ENCODE results near the gene CDC20B.

CDC20B gene, protein sequence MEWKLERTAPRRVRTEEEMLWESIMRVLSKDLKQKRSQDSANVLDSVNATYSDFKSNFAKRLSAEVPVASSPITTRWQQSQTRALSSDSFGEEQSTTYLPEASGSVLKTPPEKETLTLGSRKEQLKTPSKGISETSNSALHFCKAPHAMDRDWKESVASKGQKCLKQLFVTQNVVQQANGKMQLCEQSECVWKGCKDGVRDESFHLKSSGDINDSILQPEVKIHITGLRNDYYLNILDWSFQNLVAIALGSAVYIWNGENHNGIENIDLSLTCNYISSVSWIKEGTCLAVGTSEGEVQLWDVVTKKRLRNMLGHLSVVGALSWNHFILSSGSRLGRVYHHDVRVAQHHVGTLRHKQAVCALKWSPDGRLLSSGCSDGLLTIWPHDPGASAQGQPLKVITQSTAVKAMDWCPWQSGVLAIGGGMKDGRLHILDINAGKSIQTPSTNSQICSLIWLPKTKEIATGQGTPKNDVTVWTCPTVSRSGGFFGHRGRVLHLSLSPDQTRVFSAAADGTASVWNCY

DNA sequence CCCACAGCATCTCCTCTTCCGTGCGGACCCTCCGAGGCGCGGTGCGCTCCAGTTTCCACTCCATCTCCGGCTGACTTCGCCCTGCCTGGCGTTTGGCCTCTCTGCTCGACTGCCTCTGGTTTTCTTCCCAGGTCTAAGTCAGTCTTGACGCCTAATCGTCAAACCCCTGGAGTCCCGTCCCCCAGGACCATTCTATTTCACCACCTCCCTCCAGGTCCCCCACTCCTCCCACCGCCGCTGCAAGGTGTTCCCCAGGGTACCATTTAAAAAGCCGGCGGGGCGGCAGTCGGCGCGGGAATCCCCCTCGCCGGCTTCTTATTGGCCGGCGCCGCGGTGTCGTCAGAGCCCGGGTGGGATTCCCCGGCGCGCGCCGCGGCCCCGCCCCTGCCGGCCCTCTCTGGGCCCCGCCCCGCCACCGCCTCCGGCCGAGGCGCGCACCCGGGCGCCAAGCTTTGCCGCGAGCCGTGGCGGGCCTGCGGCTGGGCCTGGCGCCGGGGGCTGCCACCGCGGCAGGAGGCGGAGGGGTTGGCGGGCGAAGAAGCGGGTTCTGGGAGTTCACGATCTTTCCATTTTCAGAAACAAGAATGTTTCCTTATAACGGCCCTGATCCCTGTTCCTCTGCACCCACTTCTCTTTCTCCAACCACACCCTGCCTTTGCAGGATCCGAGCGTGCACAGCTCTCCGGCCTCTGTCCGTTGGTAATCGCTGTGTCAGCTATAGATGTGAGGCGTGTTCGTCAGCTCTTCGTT is at the start of gene CDC20B:
TSS of gene CDC20B (minus strand) at position 241 of the 750 bp plus-strand sequence. CDS start at position 64, 177 bp downstream.
- peak; percentile 80 for DNase-seq

DNA sequence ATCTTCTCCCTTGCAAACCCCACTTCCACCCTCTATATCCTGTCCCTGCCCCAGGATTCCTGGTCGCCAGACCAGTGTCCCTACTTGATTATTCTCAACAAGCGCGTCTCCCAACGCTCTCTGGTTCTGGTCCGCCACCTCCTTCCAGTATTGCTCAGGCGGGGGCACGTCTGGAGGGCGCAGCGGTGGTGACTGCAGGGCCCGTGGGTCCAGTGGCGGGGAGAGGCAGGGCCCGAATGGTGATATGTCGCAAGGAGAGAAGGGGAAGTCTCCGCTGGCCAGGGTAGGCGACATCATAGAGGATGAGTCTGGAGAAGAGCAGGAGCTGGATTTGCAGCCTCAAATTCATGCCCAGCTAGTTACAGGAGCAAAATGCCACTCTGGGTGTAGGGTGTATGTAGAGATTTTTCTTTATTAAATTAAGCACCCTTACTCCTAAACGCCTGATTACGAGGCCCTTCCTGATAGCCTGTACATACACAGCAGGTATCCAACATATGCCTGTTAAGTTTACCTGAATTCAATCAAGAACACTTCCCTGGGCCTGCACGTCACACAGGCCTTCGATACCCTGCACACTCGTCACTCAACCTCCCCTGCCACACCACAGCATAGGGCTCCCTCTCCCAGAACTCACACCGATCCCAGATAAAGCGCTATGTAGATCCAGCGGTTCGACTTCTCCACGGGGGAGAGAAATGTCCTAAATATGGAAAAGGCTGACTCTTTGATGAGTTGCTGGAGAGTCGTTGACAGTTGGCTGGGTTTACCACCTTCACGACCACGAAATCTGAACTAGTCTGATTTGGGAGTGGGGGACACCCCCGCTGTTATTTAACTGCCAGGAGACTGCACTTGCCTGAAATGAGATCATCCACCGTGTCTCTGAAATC is 49.4 kb upstream of the CDC20B start:
- DNase-seq = no peak

DNA sequence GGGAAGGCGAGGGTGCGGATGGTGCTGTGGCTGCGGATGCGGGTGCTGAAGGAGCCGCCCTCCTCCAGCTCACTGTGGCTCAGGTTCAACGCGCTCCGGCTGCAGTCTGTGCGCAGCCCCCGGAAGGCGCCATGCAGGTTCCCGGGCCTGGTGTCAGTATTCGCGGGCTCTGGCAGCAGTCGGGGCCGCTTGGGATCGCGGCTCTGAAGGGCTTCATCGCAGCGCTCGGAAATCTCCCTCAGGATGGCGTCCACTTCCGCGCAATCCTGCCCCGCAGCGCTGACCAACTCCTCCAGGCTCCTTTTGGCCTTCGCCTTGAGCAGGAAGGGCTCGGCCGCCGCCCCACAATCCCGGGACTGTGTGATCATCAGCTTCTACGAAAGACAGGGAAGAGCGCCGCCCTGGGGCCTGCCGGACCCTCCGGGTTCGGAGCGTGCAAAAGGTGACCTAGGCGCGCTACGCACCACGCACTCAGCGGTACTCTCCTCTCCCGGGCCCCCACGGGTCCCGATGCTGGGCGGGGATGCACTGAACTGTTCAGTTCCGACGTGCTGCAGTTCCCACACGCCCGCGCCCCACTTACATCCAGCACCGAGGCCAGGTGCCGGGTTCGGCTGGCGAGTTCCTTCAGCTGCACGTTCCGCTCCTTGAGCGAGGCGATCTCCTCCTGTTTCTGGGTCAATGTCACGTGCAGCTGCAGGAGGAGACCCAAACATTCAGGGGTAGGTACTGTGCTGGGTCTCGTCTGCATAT is 47.6 kb upstream of the CDC20B start:
- peak; percentile 8 for DNase-seq

DNA sequence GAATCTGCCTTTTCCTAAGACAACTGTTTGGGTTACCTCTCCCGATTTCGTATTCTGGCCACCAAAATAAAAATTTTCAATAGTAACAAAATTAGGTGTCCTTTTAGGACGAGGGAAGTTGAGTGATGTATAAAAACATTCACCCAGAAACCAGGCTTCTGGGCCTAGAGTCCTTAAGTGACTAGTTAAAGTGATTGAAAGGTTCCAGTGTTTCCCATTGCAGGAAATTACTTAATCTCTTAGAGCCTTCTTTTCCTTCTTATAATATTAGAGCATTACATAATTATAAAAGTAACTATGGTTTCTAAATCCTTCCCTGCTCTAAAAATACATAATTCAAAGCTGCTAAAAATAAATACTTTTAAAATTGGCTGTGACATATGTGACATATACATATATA is 46.8 kb upstream of the CDC20B start:
- DNase-seq = no peak

DNA sequence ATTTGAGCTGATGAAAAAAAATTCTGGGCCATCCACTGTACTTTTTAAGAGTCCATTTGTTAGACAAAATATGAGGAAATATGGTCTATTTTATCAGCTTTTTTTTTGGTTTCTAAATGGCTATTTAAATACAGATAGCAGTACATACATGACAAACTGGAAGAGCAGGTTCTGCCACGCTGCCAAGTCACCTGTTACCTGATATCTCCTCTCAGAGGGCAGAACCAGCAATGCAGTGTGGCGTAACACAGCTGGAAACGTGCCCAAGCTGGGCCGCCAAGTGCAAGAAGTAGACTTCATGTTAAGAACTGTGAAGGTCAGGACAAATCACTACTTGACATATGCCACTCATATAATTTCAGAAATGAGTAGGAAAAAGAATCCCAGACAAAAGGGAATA is 46.0 kb upstream of the CDC20B start:
- DNase-seq = no peak

DNA sequence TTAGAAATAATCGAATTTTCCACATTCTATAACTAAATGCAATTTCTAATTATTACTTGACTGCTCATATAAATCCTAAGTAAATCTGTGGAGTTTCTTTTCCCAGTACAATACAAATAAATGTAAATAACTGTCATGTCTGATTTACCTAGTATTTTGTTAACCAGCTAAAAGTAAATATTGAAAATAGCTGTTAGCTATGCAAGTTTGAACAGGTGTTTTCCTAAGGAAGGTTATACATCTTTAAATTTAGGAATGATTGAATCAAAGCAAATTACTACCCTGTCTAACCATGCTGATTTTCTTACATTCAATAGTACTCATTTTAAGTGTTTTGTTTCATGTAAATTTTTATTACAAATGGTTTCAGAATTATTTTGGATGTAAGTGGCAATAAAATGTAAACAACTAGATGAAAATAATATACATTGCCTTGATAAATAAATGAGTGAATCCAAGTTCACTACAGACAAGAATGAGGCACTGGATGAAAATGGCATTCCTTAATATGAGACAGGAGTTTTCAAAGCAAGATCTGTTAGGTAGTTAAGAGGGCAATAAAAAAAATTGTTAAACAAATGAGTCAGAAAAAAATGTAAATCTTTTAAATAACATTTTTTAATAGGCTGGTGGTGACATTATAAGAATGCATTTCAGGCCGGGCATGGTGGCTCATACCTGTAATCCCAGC is 38.4 kb upstream of the CDC20B start:
- DNase-seq = no peak

DNA sequence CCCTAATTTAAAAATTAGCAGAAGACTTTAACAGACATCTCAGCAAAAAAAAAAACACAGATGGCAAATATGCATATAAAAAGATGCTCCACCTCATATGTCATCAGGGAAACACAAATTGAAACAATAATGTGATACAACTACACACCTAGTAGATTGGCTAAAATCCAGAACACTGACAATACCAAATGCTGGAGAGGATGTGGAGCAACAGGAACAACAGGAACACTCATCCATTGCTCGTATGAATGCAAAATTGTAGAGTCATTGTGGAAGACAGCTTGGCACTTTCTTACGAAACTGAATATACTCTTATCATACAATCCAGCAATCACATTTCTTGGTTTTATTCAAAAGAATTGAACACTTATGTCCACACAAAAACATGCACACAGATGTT is 32.0 kb upstream of the CDC20B start:
- no peak for DNase-seq

DNA sequence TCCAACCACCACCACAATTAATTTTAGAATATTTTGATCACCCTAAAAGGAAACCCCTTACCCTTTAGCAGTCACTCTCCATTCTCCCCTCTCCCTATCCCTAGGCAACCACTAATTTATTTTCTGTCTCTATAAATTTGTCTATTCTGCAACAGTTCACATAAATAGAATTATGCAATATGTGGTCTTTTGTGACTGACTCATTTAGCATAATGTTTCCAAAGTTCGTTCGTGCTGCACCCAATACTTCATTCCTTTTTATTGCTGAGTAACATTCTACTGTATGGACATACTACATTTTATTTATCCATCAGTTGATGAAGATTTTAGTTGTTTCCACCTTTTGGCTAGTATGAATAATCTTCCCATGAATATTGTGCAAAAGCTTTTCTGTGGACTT is 18.2 kb upstream of the CDC20B start:
- DNase-seq = no peak

DNA sequence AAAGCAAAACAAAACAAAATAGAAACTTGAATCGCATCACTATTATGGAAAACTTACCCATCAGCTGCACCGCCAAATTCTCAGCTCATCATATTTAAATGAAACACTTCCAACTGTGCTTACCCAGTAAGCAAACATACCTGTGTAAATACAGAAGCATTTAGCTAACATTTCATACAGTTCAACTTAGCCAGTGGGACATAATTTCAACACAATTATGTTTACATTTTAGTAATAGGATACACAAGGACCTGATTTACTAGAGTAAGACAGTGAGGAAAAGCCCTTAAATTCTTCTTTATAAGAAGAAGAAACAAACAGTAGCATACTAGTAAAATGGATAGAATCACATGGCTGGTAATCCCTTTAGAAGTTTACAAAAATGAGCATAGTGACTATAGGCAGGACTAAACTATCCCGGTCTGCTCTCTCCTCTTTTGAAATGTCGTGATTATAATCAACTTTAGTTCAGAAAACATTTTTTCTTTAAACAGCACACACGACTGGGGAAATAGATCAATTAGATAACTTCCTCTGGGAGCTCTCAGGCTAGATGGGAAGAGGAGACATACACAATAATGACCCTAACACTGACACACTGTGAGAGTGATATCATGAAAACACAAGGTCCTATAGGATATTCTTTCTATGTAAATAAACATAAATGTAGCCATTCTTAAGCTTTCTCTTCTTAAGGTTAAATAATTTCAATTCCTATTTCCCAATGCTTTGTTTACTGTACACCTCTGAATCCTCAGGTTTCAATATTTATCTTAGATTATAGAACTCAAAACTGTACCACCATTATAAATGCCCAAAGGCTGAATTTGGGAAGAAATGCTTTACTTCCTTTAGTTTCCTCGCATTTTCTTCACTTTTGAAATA is 15.9 kb upstream of the CDC20B start:
- DNase-seq = no peak

DNA sequence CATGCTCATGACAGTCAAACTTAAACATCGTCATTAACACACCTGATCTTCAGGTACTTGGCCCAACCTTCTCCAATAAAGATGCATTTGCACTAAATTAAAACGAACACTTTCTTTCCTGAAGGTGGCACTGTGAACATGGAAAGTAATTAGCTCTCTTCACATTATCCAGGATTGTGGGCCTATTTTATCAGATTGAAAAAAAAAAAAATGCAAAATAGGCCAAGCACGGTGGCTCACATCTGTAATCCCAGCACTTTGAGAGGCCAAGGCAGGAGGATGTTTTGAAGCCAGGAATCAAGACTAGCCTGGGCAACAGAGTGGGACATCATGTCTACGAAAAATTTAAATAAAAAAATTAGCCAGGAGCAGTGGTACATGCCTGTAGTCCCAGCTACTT is 14.4 kb upstream of the CDC20B start:
- no peak for DNase-seq

DNA sequence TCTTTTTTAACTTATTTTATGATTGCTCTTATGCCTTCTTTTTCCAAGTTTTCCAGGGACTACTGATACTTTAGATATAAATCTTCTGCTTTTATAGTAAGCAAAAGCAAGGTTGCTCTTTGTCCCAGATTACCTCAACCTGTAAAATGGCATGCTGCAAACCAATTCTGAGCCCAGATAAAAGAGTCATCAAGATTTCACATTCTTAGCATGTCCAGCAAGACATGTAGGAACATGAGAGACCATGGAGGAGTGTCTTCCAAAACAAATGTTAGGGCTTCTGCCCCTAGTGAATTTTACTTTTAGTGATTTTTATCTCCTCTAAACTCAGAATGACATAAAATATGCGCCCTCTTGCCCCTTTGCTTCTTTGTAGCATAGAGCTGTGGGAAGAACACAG is 7.0 kb upstream of the CDC20B start:
- no peak for DNase-seq

DNA sequence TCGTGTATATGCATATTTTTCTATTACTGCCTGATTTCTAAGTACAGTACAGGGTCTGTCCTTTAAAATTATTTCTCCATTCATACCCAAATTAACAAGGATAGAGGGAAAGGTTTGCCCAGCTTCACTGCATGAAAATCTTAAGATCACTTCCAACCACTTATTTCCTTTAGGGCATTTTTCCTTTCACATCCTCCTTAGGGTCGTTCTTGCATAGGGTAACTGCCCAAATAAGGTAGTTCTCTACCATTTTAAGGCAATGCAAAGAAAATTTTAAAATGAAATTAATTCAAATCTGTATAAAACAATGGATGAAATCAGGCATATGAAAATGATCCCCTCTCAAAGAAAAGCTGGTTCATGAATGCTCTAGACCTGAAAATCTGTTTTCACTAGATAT is 4.1 kb upstream of the CDC20B start:
- no peak for DNase-seq

DNA sequence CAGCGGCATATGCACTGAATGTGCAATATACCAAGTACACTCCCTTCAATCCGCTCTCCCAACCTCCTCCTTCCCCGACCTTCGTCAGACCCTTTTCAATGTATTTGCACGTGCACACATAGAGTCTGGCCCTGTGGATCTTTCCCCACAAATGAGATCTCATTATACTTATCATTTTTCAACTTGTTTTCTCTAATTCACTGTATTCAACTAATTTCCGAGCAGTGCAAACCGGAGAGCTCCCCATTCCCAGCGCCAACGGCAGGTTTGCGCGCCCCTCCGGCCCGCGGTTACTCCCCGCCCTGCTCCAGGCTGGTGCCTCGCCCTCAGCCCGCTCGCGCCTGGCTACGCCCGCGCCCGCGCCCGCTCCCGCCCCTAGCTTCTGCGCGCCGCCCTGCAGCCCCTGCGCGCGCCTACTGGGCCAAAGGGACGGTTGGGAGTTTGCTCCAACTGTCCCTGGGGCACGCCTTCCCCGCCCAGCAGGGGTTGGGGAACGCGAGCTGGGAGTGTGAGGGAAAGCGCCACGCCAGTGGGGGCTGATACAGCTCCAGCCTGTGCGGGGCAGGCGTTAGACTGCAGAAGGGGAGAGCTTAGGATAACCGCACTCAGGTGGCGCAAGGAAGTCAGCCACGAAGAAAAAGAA is 3.3 kb upstream of the CDC20B start:
- peak; percentile 17 for DNase-seq

DNA sequence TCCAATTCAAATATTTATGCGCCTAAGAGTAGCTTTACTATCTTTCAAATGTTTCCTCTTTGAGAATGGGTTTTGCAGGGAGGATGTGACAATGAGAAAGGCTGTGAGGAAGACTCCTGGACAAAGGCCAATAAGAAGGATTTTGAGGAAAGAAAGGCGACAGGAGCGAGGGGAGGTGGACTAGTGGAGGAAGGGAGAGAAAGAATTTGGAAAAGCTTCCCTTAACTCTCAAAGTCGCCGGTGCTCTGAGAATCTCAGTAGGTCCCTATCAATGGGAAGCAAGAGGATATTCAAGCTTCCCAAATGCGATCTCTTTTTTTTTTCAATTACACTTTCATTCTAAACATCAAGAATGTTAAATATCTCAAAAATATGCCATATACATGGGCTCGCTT is 2.8 kb upstream of the CDC20B start:
- no peak for DNase-seq

DNA sequence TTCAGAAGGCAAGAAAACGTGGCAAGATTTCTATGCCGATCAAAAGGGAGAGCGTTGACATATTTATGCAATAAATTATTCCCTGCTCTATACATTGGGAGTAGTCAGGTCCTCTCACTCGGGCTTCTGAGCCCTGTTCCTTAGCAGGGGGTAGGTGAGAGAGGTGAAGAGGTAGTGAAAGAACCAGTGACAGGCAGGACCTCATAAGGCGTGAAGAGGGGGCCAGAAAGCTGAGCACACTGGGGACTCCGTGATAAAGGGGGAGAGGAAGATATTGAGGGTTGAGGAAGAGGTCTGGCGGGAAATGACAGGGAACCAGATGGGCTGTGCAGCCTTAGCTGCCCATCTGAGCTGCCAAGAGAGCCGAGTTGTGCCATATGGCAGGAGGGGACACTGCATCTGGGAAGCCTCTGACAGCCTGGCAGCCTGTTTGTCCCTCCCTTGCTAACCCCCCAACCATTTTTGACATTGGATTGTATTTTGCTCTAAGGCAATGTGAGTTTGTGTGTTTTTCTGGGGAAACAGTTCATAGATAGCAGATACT is 782 bp upstream of the CDC20B start:
- no peak for DNase-seq

DNA sequence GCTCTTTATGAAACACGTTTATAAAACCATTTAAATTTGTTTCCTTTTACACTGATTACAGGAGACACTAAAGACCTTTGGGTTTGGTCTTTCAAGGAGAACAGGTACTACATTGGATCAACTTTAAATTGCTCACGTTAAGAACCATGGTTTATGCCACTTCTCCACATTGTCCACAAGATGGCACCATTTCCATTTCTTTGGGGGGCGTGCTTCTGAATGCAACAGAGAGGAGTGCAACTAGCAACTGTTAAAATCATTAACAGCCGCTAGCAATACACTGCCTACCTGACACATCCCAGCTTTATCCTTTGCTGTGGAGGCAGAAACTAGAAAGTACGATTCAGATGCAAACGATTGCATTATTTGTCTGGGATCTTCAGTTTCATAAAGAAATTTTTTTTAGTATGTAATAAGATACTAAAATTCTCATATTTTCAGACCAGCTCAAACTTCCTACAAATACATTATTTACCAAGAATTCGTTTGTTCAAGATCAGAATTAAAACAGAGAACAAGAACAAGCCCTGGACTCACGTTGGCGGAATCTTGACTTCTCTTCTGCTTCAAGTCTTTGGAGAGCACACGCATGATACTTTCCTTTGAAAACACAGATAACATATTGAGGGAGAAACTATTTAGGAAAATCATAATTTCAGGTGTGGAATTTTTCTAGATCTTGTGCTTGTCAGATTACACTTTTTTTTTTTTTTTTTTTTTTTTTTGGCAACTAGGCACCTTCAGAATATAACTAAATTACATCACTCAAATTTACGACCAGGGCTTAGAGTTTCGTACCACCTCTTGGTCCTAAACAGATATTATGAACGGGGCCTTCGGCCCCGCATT is 702 bp downstream of the CDC20B start:
- peak; percentile 26 for DNase-seq

DNA sequence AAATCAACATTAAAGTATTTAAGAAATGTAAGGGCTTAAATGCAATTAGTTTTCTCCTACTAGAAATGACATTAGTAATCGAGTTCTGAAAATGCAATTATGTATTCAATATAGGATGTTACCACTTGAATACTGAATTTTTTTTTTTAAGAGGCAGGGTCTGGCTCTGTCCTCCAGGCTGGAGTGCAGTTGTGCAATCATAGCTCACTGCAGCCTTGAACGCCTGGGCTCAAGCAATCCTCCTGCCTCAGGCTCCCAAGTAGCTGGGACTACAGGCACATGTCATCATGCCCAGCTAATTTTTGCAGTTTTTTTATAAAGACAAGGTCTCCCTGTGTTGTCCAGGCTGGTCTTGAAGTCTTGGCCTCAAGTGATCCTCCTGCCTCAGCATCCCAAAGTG is 1.5 kb downstream of the CDC20B start:
- no peak for DNase-seq

DNA sequence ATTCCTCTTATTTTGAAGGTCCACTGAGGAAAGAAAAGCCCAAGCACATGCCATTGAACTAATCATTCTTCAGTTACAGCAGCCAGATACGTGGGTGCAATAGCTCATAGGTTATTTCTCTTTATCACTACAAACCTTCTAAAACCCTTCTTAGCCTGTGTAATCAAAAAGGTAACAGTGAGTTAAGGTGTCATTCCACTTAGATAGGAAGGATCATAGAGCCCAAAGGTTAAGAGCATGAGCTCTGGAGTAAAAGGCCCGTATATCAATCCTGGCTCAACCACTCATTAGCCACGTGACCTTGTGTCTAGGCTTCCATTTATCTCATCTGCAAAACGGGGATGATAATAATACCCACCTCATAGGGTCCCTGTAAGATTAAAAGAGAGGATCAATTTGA is 10.3 kb downstream of the CDC20B start:
- no peak for DNase-seq
